GM19238 (cell line): Measurements from ENCODE around the gene ARHGEF10L.

Experiments
- DNase-seq: peaks from one replicate; pipeline ENCODE4 v3.0.0; 2011; ENCODE audit warnings: low spot score; ENCODE audit not compliant: insufficient read length

The ARHGEF10L gene

GRCh38 chr1:17700945-17701810 is 161.7 kb downstream of the ARHGEF10L start:
- DNase-seq: no peak

GRCh38 chr1:17704176-17704575 is 164.7 kb downstream of the ARHGEF10L start:
- DNase-seq: no peak

GRCh38 chr1:17706445-17706844 is 166.9 kb downstream of the ARHGEF10L start:
- DNase-seq: no peak

GRCh38 chr1:17709981-17710380 is 170.5 kb downstream of the ARHGEF10L start:
- DNase-seq: no peak

DNA sequence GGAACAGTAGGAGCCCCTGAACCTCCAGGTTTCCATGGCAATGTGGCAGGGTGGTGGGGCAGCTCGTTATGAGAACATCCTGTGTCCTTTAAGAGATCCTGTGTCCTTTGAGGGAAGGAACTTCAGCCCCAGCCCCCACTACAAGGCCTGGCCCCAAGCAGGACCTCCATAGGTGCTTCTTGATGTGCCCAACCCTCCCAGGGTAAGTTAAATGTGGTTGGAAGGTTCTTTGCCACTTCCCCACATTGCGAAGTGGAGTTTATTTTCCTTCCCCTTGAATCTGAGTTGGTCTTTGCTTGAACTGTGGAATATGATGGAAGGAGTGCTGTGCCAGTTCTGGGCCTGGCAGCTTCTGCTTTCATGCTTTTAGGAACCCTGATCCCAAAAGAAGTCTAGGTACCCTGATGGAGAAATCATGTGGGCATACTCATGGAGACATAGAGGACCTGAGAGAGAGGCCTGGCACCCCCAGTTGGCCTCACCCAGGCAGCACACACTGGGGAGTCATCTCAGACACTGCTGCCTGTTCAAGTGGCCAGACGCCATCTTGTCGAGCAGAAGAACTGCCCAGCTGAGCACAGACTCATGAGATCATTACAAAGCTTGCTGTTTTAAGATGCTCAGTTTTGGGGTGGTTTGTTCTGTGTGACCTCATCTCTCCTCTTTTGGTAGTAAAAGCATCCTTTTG is 171.5 kb downstream of the ARHGEF10L start:
- DNase-seq: no peak

DNA sequence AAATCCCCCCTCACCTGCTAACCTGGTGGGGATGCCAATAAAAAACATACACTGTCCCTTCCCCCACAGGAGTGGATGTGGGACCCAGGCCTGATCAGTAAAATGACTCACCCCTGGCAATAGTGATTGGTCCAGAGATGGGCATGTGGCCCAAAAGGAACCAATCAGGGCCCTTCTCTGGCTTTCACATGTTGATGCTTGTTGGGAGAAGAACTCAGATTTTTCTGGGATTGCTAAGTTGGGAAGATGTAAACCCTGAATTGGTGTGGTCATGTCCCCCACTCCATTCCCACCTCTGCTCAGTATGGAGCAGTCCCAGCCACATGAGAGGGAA is 172.0 kb downstream of the ARHGEF10L start:
- no peak for DNase-seq

- DNase-seq: no peak
These were observed 172.4 kb downstream of the ARHGEF10L start for GRCh38 chr1:17711941-17712340.

GRCh38 chr1:17713993-17714392 is 174.5 kb downstream of the ARHGEF10L start:
- DNase-seq: no peak

DNA sequence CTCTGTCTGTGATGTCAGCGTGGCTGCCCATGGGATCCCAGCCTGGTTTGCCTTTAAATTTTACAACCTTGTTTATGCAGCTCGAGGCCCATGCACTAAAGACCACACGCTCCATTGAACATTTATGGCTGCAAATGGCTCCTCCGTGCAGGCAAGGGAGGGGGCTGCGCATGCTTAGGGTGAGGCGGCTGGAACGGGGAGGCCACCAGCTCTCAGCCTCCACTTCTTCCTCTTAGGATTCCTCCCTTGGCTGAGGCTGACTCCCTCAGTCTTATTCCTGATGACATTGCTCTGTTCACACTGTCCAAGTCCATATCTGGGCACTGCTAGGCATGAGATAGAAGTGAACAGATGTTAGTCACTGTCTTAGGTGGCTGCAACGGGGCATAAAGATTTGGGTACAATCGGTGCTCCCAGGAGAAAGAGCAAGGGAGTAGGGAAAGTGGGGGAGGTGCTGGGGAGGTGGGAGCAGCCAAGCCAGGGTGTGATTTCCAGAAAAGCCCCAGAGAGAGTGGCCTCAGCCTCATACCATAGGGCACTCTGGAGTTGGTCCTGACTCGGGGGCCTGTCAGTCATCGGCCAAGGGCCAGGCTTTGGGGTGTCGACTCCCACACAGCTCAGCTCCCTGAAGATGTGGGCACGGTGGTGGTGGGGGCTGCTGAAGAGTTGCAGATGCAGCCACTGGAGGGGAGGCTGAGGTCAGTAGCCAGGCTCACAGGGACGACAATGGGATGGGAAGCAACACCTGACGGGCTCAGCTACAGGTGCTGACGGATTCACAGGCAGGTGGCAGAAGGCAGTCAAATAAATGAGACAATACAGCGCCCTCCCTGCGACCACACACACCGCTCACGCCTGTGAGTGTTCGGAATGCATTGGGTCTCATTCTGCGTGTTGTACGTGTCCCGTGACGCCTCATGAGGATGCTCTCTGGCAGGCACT is 178.4 kb downstream of the ARHGEF10L start:
- DNase-seq: no peak

DNA sequence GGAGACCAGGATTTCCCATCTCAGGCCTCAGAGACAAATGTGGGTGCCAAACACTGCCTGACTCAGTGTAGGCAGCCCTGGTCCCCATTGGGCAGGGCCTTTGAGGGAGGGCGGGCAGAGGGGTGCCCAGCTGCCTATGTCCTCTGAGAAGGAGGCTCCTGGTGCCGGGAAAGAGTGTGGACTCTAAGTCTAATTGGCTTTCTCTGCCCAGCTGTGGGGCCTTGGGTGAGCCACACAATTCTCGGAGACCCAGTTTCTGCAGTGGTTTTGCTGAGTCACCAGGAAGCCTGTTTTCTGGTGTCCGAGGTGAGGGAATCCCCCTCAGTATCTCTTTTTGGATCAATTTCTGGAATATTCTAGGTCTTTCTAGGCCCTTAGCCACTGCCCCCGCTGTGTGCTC is 180.4 kb downstream of the ARHGEF10L start:
- no peak for DNase-seq

GRCh38 chr1:17721444-17721843 is 181.9 kb downstream of the ARHGEF10L start:
- no peak for DNase-seq

DNA sequence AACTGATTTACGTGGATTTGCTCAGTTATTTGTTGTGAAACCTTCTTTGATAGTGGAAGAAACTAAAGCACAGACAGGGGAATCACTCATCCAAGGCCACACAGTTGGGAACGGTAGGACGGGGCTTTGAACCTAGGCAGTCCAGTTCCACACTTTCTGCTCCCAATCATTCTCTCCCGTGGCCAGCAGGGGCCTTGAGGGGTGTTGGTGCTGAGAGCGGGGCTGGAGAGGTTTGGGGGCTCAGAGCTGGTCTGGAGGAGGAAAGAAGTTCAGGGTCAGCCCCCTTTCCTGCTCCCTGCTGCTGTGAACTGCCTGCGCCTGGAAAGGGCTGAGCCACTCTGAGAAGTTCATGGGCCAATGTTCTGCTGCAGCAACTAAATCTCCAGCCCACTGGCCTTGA is 184.2 kb downstream of the ARHGEF10L start:
- DNase-seq: no peak

DNA sequence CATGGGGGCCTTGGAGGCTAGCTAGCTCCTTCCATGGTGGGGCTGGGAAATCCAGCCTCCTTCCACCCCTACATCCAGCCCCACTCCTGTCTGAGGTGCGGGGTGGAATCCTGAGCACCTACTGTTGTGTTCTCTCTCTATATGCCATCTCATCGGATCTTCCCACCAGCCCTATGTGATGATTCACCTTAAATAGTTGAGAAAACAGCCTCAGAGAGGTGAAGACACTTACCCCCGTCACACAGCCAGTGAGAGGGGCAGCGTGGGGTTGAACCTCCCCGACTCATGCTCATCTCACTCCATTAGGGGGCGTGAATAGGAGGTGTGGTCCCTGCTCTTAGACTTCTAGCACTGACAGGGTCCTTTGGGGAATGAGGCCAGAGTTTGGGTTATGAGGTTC is 184.7 kb downstream of the ARHGEF10L start:
- no peak for DNase-seq

DNA sequence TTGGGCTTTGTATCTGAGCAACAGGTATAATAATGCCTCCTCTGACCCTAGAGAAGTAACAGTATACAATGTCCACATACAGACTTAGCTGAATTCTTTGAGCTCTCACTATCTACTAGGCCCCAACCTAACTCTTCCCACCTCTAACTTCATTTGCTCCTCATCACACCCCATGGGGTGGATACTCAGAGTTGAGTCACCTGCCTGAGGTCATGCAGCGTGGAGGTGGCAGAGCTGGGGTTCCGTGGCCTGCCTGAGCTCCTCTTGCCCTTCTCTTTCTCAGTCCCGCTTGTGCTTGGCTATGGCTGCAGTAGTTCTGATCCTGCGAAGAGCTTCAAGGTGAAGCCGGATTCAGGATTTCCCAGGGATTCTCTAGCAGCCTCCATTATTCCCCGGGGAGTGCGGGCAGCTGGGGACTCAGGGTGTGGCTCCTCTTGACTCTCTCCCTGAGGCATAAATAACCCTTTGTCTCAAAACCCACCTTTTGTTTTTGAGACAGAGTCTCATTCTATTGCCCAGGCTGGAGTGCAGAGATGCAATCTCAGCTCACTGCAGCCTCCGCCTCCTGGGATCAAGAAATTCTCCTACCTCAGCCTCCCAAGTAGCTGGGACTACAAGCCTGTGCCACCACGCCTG is 185.7 kb downstream of the ARHGEF10L start:
- DNase-seq: no peak

DNA sequence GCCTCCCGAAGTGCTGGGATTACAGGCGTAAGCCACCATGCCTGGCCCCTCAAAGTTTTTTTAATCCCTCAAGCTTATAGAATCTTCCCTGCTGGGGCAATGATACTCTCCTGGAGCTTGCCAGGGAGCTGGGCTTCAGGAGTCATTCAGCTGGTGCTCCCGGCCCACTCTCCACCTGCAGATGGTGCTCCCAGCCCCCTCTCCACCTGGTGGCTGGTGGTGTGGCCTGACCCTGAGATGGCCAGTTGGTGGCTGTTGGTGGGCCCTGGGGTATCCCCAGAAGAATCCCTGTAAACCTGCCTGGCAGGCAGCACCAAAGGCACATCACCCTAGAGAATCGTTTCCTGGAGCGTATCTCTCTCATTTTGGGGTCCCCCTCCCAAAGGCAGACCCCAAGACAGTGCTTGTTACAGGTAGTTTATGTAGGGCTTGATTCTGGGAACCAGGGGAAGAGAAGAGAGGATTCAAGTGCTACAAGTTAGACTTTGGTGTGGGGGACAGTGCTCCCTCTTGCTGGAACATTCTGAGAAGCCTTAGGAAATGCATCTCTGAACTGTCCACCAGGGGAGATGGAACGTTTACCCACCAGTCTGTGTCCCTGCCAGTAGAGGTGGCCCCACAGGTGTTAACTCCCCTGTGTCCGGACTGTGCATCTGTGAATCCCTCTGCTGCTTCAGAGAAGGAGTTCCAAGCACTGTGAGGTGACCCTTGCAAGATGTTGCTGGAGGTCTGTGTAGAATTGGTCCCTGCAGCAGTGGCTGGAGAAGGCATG is 186.5 kb downstream of the ARHGEF10L start:
- no peak for DNase-seq

GRCh38 chr1:17728123-17728712 is 188.7 kb downstream of the ARHGEF10L start:
- no peak for DNase-seq

DNA sequence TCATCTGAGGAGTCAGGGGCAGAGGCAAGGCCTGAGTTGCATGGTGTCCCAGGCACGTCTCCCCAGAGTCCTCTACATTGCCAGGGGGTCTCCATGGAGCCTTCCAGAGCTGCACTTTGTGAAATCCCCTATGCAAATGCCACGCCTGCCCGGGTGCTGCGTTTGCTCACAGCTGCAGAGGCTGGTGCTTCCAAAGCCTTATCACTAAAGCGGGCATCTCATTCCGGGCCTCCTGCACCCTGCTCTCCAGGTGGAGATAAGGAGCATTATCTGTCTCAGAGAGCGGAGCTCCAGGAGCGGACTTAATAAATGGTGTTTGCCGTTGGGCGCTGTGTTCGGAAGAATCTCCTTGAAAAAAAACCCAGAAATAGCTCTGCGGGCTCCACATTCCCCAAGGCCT is 189.8 kb downstream of the ARHGEF10L start:
- no peak for DNase-seq

DNA sequence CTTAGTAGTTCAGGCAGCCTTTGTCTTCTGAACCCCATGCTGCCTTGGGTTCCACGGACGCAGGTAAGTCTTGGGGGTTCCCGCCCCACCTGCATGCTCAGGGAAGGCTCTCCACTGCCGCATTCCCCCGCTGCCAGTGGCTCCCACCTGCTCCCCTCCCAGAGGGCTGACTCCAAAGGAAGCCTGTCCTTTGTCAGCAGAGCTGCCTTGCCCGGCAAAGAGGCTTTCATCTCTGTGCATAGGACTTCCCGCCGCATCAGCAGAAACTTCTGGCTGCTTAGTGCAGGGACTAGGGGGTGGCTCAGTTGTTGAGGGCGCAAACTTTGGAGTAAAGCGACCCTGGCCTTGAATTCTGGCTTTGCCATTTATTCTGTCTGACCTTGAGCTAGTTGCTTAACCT is 190.4 kb downstream of the ARHGEF10L start:
- DNase-seq: no peak

DNA sequence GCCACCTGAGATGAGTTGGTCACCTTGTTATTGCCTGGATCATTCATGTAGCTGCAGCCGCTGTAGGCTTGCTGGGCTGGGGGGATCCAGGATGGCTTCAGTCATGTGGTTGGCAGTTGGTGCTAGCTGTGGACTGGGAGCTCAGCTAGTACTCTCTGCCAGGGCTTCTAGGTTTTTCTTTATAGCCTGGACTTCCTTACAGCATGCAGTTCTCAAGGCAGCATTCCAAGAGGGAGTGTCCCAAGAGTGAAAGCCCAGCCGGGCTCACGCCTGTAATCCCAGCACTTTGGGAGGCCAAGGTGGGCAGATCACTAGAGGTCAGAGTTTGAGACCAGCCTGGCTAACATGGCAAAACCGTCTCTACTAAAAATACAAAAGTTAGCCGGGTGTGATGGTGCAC is 192.0 kb downstream of the ARHGEF10L start:
- no peak for DNase-seq

GRCh38 chr1:17732475-17732874 is 193.0 kb downstream of the ARHGEF10L start:
- DNase-seq: no peak
